Nasal cavity respiratory epithelium epithelial cell of viscerocranial mucosa (primary cell): ENCODE measurements around the gene SRL. TPM values are rescaled to one million over a fixed set of nuclear protein-coding genes. Genes with fewer than 3 reads are reported as not detected.

Experiments used
- total RNA-seq: library from RNA; depleted of rRNA; stranded (reverse); fragments of >200 nt; gene quantifications from 2 replicates; pipeline ENCODE4 v1.2.3, GENCODE V29; 2014

SRL gene
- under 0.01 TPM in 2 replicates for total RNA-seq

DNA sequence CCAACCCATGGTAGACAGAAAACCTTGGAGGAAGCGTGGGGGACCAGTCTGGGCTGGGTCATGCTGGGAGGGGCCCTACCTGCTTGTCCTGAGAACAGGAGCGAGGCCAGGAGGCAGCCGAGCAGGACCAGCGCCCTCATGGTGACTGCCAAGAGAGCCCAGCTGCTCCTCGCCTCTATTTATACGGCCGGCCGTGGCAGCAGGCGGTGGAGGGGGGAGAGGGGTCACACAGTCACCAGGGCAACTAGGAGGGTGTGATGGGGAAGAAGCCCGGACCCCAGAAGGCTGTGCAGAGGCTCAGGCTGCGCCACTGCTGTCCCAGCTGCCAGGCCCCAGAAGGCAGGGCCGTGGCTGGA lies at the start of gene SRL:
SRL (minus strand) TSS at position 153 of the 356 bp plus-strand sequence; CDS start at position 140, 13 bp downstream.

Other genes with a start within 250 kb of the SRL start
- gene ADCY9, start 125.6 kb downstream of the SRL start, total RNA-seq = 21.9 and 33.5 TPM in 2 replicates
- gene TFAP4, start 30.9 kb upstream of the SRL start, total RNA-seq = 8.2 and 14.2 TPM in 2 replicates
- 0.68 and 3.6 TPM in 2 replicates for gene GLIS2, start 74.0 kb upstream of the SRL start, total RNA-seq
- 22.8 and 54.7 TPM in 2 replicates for gene PAM16, start 109.2 kb upstream of the SRL start, total RNA-seq
- gene VASN, start 129.8 kb upstream of the SRL start, total RNA-seq = 4.4 and 11.5 TPM in 2 replicates
- gene CORO7, start 174.5 kb upstream of the SRL start, total RNA-seq = 6.8 and 12.8 TPM in 2 replicates
- 80.7 and 89.6 TPM in 2 replicates for gene DNAJA3, start 183.8 kb upstream of the SRL start, total RNA-seq
- 35.7 and 52.3 TPM in 2 replicates for gene NMRAL1, start 232.5 kb upstream of the SRL start, total RNA-seq
- 72.2 and 73.1 TPM in 2 replicates for gene HMOX2, start 234.3 kb upstream of the SRL start, total RNA-seq